ENCODE results near the gene RALB. TPM values are rescaled to one million over a fixed set of nuclear protein-coding genes. Genes with fewer than 3 reads are reported as not detected.

The RALB gene
- total RNA-seq, 1 experiment from 2014 or later, result 59.4 TPM

DNA sequence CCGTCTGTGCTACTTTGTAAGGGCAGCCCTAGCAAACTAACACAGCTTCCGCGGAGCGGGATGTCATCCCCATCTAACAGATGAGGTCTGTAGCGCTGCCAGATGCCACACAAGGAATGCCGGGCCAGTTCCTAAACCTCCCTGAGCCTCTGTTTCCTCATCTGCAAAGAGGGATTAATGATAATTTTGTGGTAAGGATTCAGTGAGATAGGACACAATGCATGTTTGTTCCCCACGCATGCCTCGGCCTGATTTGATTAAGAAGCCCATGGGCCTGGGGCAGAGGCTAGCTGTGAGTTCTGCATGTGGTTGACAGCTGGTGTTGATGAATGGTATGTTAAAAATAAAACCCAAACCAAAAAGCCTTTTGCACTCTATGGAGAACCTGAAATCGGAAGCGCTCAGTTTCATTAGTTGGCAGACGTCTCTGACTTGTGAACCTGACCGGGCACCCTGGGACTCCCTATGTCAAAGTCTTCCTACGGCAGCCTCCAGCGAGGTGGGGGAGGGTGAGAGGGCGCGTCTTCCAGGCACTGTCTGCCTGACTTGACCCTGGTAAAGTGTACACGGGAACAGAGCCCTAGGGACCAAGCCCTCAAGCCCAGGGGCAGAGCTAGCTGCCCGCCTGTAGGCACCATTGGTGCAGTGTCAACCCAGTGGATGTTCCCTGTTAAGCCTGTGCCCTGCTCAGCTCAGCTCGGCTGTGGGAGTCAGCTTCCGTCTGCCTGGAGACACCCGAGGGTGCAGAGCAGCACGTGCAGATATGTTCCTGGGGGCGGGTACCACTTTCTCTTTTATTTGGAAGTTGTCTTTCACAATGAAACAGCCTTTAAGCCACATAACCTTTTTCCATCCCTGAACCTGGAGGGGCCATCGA is 78.5 kb downstream of the RALB start:
- no peaks in the 10 kb centered on the region for H3K36me3 ChIP-seq (ENCODE audit: control insufficient read depth, insufficient read depth, low read length)
- TF ChIP-seq, protein P1, sequence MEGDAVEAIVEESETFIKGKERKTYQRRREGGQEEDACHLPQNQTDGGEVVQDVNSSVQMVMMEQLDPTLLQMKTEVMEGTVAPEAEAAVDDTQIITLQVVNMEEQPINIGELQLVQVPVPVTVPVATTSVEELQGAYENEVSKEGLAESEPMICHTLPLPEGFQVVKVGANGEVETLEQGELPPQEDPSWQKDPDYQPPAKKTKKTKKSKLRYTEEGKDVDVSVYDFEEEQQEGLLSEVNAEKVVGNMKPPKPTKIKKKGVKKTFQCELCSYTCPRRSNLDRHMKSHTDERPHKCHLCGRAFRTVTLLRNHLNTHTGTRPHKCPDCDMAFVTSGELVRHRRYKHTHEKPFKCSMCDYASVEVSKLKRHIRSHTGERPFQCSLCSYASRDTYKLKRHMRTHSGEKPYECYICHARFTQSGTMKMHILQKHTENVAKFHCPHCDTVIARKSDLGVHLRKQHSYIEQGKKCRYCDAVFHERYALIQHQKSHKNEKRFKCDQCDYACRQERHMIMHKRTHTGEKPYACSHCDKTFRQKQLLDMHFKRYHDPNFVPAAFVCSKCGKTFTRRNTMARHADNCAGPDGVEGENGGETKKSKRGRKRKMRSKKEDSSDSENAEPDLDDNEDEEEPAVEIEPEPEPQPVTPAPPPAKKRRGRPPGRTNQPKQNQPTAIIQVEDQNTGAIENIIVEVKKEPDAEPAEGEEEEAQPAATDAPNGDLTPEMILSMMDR (IDR thresholded peaks at IDR 0.05; ENCODE audit: insufficient read depth in 1 of 2, low read depth in 1 of 2, low read length in 1 of 2, severe bottlenecking in 1 of 2, unreplicated experiment in 1 of 2), result no peak
- intact Hi-C loops (cut with micrococcal nuclease; ENCODE audit: unreplicated experiment), result no loop called here
- ChIA-PET CTCF (interaction anchor here (0.7 to 1.4 kb wide), 2 partner anchors 18 to 736 kb away, joined by 3 to 6 read pairs; no protein-coding TSS in a partner anchor), POLR2A (no interaction called here)
- H3K4me1 Mint-ChIP-seq (ENCODE audit: low read depth, unreplicated experiment), result peaks cover 4% of the 10 kb centered on the region
- no peaks in the 10 kb centered on the region for H3K9me3 ChIP-seq
- no peak overlapping the region for H3K4me3 ChIP-seq (ENCODE audit: low read depth, low read length)
- H3K27ac Mint-ChIP-seq (ENCODE audit: unreplicated experiment), result no peak overlapping the region
- no peaks in the 10 kb centered on the region for H3K36me3 Mint-ChIP-seq (ENCODE audit: insufficient read depth, unreplicated experiment)
- no peak for DNase-seq
- H3K4me1 ChIP-seq, result no peaks in the 10 kb centered on the region
- peaks cover 3% of the 10 kb centered on the region for H3K27me3 Mint-ChIP-seq (ENCODE audit: insufficient read depth, unreplicated experiment)
- BruUV-seq (replicated peaks), result no TSS peak
- H3K9me3 Mint-ChIP-seq (ENCODE audit: unreplicated experiment), result no peaks in the 10 kb centered on the region
- no peak overlapping the region for H3K4me3 Mint-ChIP-seq (ENCODE audit: unreplicated experiment)
- H3K27me3 ChIP-seq (replicated peaks; ENCODE audit: control insufficient read depth, insufficient read depth, low read length), result no peaks in the 10 kb centered on the region

DNA sequence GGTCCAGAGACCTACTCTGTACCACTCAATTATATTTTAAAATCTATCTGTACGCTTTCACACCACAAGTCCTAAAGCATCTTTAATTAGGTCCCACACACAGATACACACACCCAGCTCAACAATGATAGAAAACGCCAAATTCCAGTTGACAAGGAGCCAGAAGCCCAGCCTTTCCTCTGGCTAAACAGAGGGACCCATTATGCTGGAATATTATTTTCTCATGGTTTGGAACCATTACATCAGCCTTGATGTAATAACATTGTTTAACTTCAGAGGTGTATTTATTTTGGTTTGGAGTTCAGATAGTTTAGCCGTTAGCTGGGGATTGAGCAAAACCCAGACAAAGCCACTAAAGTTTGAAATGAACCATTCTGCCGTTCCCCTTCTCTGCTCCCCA is 79.3 kb downstream of the RALB start:
- Histone ChIP-seq H3K36me3 (ENCODE audit: control insufficient read depth, insufficient read depth, low read length) (no peaks in the 10 kb centered on the region), H3K4me3 (ENCODE audit: low read depth, low read length) (no peak overlapping the region), H3K9me3 (no peaks in the 10 kb centered on the region), H3K4me1 (no peaks in the 10 kb centered on the region), H3K27me3 (replicated peaks; ENCODE audit: control insufficient read depth, insufficient read depth, low read length) (no peaks in the 10 kb centered on the region)
- CTCF ChIA-PET, result interaction anchor here (1.4 kb wide), 1 partner anchor 19 kb away, joined by 6 read pairs; no protein-coding TSS in a partner anchor
- BruUV-seq (replicated peaks), result no TSS peak
- Mint-ChIP-seq H3K27me3 (ENCODE audit: insufficient read depth, unreplicated experiment) (peaks cover 3% of the 10 kb centered on the region), H3K9me3 (ENCODE audit: unreplicated experiment) (no peaks in the 10 kb centered on the region), H3K27ac (ENCODE audit: unreplicated experiment) (no peak overlapping the region), H3K4me1 (ENCODE audit: low read depth, unreplicated experiment) (peaks cover 5% of the 10 kb centered on the region), H3K4me3 (ENCODE audit: unreplicated experiment) (no peak overlapping the region), H3K36me3 (ENCODE audit: insufficient read depth, unreplicated experiment) (no peaks in the 10 kb centered on the region)
- POLR2A ChIA-PET, result no interaction called here
- intact Hi-C loops (cut with micrococcal nuclease; ENCODE audit: unreplicated experiment), result no loop called here
- TF ChIP-seq, protein P1 (IDR thresholded peaks at IDR 0.05; ENCODE audit: insufficient read depth in 1 of 2, low read depth in 1 of 2, low read length in 1 of 2, severe bottlenecking in 1 of 2, unreplicated experiment in 1 of 2), result no peak
- DNase-seq, result no peak

DNA sequence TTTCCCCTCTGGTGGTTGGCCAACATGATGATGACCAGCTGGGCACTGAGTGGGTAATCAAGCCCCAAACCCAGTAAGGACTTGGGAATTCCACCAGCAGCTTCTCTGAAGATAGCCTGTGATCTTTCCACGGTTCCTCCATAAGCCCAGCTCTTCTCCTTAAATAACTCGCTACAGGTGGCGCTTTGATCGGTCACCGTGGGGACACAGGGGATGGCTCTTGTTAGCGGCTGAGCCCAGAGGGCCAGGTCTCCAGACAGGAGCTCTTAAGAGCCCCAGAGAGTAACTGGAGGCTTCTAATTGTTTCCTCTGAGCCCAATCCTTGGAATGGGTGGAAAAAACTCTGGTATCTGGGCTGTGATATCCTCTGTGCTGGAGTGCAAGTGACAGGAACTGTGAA is 79.7 kb downstream of the RALB start:
- H3K4me1 ChIP-seq, result no peaks in the 10 kb centered on the region
- POLR2A ChIA-PET, result no interaction called here
- Mint-ChIP-seq H3K36me3 (ENCODE audit: insufficient read depth, unreplicated experiment) (no peaks in the 10 kb centered on the region), H3K4me1 (ENCODE audit: low read depth, unreplicated experiment) (peaks cover 5% of the 10 kb centered on the region), H3K9me3 (ENCODE audit: unreplicated experiment) (no peaks in the 10 kb centered on the region), H3K27ac (ENCODE audit: unreplicated experiment) (no peak overlapping the region), H3K27me3 (ENCODE audit: insufficient read depth, unreplicated experiment) (peaks cover 3% of the 10 kb centered on the region), H3K4me3 (ENCODE audit: unreplicated experiment) (no peak overlapping the region)
- H3K27me3 ChIP-seq (replicated peaks; ENCODE audit: control insufficient read depth, insufficient read depth, low read length), result no peaks in the 10 kb centered on the region
- no peak overlapping the region for H3K4me3 ChIP-seq (ENCODE audit: low read depth, low read length)
- no peaks in the 10 kb centered on the region for H3K36me3 ChIP-seq (ENCODE audit: control insufficient read depth, insufficient read depth, low read length)
- no peaks in the 10 kb centered on the region for H3K9me3 ChIP-seq
- intact Hi-C loops (cut with micrococcal nuclease; ENCODE audit: unreplicated experiment), result no loop called here
- CTCF ChIA-PET, result interaction anchor here (1.4 kb wide), 1 partner anchor 19 kb away, joined by 6 read pairs; no protein-coding TSS in a partner anchor
- no peak for DNase-seq
- no TSS peak for BruUV-seq (replicated peaks)
- TF ChIP-seq, protein P1 (IDR thresholded peaks at IDR 0.05; ENCODE audit: insufficient read depth in 1 of 2, low read depth in 1 of 2, low read length in 1 of 2, severe bottlenecking in 1 of 2, unreplicated experiment in 1 of 2), result no peak
